Islet precursor cell (in vitro differentiated cells): Measurements from ENCODE around the gene ADAMTS15.

ENCODE experiments used
- DNase-seq: peaks from one replicate; pipeline ENCODE4 v3.0.0-alpha.2; 2018

The ADAMTS15 gene

DNA sequence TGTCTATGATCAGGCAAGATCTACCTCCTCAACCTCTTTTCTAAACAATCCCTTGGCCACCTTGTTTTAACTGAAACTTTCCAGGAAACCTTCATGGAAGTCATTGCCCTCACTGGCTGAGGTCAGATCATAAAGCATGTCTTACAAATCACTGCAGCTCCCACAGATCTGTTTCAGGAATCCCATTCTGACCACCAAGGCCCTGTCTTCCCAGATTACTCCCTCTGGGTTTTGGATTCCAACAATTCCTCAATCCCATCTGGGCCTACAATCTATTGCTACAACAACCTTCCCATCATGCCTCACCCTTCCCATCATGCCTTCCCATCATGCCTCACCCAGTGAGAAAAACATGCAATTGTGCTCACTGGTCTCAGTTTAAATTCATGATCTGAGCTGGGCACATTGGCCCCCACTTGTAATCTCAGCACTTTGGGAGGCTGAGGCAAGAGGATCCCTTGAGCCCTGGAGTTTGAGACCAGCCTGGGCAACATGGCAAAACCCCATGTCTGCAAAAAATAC, 15.9 kb downstream of the ADAMTS15 start:
- no peak for DNase-seq

DNA sequence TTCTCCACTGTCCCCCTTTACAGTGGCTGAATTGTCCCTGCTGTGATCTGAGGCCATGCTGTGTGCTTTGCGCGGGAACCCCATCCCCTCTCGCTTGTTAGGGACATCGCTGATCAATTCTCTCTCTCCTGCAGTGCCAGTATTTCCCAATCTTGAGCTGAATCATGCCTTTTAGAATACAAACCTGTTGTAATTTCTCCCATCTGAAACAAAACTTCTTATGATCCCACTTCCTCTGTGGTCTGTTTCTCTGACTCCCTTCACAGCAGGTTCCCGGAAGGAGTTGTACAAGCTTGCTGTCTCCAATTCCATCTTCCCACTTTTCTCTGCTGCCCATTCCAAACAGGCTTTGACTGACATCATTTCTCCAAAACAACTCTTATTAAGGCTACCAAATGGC, 16.8 kb downstream of the ADAMTS15 start:
- DNase-seq: no peak

DNA sequence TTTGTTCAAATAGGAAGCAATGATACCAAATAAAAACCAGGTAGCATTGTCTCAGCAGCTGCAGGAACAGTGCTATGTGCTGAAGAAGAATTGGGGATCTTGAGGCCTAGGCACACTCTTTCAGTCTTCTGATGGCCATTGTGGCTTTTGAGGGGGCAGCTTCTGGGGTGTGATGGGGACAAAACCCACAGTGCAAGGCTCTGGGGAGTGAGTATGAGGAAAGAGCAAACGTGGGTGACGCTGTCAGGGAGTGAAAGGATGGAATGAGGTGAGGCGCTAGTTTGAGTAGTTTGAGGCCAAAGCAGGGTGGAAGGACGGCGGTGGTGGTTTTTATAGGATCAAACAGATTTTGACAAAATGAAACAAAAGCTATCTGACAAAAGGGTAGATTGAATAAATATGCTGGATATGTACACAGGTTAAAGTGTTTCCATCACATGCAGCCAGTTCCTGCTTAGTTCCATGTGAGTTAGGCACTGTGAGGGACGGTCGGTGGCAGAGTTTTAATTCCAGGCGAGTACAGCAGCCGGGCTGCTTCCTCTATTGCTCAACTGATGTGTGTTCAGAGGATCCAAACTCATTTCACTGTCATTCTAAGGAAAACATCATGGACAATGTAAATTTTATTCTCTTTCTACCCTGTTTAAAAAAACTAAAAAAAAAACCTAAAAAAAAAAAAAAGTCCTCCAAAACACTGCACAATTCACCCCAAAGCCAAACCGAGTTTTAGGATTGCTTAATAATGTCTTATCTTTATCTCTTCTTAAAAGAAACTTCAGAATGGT, 18.9 kb downstream of the ADAMTS15 start:
- DNase-seq: no peak

DNA sequence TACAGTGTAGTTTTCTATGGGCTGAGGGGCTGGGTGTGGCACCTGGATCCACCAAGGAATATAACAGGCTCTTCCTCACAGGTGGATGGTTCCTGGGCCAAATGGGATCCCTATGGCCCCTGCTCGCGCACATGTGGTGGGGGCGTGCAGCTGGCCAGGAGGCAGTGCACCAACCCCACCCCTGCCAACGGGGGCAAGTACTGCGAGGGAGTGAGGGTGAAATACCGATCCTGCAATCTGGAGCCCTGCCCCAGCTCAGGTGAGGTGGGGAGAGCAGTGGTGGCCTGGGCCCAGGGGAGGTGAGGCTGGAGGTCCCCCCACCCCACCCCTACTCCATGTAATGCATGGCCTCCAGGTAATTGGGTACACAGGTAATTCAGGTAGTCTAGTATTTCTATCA, 20.7 kb downstream of the ADAMTS15 start:
- no peak for DNase-seq

DNA sequence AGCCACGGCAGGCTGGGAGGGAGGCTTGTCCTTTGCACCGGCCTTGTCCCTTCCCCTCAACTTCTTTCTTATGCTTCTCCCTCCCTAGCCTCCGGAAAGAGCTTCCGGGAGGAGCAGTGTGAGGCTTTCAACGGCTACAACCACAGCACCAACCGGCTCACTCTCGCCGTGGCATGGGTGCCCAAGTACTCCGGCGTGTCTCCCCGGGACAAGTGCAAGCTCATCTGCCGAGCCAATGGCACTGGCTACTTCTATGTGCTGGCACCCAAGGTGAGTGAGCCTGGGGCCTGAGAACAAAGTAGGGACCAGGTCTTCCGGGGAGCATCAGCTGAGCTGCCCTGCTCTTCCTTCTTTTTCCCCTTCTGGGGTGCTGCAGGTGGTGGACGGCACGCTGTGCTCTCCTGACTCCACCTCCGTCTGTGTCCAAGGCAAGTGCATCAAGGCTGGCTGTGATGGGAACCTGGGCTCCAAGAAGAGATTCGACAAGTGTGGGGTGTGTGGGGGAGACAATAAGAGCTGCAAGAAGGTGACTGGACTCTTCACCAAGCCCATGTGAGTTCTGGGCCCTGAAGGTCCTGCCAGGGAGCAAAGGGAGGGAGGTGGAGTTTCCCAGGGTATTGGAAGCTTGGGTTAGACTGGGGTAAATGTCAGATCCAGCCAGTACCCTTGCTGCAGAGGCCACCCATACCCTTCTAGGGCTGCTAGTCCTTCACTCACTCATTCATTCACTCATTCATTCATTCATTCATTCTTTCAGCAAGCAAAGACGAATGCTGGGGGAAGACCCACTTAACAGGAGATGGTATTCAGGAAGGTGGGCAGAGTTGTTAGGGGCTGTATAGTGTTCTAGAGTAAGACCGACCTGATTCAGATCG, 22.6 kb downstream of the ADAMTS15 start:
- DNase-seq: peak; percentile 38

DNA sequence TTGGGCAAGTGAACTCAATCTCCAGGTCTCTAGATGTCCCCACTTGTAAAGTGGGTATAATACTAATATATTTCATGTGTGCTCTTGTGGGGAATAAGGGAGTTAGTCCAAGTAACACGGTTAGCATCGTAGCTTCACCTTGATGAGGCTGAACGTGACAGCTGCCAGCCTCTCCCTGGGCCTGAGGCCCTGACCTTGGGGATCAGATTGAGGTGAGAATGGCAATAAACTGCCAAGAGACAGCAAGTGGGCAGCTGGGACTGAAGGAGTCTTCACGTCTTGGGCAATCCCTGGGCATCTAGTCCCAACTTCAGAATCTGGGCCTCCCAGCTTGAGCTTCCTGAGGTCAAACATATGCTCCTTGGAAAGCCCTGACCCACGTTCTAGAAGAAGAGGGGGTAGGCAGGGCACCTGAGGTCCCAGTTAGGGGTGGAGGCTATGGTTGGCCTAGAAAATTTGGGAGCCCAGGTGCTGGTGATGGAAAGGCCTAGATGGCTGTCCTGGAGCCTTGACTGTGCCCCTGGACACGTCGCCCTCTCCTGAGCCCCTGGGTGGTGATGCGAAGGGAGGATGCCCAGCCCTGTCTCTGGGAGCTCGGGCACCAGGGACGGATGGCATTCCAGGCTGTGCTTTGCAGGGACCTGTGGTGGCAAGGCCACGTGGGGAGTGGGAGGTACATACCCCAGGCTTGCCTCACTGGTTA, 23.4 kb downstream of the ADAMTS15 start:
- DNase-seq: peak; percentile 35

DNA sequence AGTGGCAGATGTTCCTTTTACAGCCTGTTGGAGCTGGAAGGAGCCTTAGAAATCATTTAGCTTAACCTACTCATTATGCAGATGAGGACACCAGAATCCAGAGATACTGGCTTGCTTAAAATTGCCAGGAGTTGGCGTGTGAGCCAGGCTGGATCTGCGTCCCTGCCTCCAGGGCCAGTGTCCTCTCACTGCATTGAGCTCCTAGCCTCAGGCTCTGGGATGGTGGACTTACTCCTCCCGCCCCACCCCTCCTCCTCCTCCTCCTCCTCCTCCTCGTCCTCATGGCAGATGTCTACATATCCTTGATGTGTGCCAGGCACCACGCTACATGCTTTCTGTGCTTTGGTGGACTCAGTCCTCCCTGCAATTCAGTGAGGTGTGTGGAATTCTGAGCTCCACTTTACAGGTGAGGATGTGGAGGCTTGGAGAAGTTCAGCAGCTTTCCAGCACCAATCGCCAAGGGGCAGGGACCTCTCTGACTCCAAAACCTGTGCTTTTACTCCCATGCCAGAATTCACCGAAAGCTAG, 24.1 kb downstream of the ADAMTS15 start:
- DNase-seq: peak; percentile 40

DNA sequence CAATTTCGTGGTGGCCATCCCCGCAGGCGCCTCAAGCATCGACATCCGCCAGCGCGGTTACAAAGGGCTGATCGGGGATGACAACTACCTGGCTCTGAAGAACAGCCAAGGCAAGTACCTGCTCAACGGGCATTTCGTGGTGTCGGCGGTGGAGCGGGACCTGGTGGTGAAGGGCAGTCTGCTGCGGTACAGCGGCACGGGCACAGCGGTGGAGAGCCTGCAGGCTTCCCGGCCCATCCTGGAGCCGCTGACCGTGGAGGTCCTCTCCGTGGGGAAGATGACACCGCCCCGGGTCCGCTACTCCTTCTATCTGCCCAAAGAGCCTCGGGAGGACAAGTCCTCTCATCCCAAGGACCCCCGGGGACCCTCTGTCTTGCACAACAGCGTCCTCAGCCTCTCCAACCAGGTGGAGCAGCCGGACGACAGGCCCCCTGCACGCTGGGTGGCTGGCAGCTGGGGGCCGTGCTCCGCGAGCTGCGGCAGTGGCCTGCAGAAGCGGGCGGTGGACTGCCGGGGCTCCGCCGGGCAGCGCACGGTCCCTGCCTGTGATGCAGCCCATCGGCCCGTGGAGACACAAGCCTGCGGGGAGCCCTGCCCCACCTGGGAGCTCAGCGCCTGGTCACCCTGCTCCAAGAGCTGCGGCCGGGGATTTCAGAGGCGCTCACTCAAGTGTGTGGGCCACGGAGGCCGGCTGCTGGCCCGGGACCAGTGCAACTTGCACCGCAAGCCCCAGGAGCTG, 24.8 kb downstream of the ADAMTS15 start:
- peak; percentile 49 for DNase-seq

DNA sequence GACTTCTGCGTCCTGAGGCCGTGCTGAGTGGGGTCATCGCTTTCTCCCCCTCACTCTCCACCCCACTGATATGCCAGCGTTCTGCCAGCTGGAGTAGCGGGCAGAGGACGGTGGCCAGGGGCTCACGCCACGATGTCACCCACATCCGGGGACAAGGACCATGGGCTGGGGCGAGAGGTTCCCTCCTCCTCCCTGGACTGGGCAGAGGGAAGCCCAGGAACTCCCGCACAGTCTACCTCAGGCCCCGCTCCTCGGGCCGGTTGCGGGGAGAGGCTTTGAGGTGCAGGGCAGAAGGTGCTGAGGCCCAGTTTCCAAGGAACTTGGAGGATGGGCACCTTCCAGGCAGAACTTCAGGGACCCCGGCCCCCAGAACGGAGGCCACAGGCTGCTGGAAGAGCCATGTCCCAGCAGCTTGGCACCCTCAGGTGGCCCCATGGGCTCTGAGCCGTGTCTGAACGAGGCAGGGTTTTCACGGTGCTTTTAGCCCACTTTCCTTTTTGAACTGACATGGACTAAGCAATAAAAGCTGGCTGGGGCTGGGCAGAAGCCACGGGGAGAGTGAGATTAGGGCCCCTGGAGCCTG, 25.4 kb downstream of the ADAMTS15 start:
- DNase-seq: peak; percentile 29

DNA sequence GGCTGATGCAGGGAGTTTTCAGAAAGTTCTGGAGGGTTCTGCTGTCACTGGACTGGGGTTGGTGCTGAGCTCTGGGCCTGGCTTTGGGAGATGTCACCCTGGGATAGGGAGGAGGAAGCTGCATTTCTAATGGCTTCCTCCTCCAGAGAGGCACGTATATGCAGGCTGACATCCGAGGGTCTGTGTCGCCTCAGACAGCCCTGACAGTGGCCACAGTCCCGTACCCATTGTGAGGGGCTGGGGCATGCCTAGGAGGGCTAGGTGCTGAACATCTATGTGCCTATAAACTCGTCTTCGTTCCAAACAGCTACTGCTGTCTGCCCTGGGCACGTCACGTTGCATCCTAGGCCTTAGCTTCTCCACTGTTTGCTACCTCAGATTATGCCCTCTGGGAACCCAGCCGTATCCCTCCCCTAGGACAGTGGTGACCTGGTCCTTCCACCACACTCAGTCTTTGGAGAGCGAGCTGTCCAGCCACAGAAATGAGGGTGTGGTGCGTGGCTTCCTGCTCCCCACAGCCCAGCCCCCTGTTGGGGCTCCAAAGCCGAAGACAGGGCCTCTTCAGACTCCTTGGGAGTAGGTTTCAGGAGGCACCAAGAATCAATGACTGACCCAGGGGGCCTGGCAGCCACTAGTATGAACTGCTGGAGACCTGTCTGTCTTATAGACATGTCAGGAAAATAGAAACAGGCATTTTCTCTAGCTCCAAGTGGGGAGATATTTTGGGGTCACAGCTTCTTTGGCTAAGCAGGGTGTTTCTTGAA, 26.4 kb downstream of the ADAMTS15 start:
- peak; percentile 32 for DNase-seq

DNA sequence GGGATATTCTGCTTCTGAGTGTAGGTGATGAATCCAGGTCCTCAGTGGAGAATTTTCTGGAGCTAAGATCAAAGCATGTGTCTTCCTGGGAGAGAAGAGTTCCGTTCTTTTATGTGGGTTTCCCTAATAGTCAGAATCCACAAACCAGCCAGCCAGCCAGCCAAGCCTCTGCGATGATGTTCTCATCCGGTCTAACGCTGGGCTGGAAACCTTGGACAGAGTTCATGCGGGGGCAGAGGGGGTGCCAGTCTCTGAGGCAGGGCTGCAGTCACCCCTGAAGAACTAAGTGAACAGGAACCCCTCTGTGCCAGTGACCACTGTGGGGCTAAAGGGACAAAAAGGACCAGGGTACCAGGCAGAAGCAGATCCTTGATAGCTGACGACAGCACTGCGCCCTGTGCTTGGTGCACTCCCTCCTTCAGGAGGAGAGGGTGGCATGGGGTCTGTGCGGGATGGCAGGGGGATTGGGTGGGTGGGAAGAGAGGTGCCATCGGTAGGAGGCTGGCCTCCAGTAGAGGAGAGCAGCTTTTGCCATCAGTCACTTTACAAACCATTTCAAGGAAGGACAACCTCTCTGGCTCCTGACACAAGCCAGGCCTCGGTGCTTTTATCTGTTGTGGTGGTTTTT, 27.1 kb downstream of the ADAMTS15 start:
- DNase-seq: peak; percentile 40

DNA sequence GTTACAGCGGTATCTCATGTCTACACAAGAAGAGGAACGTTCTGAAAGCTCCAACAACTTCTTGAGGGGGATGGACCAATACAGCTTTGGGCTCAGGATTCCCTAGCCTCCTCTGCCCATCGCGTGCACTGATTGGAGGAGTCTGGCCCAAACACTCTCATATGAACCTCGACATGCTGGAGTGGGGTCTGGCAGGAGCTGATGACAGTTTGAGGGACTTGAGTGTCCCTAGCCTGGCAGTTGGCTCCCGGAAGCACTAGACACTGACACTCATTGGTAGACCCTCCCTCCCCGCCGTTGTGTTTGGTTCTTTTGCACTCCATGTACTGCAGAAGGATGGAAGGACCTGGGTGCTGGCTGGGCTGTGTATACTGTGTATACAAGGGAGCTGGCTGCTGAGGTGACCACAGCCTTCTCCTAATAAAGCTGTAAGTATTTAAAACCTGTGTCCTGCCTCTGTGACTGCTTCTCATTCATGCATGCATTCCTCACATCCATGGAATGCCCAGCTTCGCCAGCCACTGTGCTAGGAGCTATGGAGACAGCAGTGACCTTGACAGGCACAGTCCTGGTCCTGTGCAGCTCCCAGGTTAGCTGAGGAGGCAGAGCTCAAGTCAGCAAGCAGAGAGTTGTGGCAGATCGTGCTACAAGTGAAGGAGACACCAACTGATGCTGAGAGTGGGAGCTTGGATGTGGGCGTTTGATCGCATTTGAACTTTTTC, 27.9 kb downstream of the ADAMTS15 start:
- peak; percentile 82 for DNase-seq

DNA sequence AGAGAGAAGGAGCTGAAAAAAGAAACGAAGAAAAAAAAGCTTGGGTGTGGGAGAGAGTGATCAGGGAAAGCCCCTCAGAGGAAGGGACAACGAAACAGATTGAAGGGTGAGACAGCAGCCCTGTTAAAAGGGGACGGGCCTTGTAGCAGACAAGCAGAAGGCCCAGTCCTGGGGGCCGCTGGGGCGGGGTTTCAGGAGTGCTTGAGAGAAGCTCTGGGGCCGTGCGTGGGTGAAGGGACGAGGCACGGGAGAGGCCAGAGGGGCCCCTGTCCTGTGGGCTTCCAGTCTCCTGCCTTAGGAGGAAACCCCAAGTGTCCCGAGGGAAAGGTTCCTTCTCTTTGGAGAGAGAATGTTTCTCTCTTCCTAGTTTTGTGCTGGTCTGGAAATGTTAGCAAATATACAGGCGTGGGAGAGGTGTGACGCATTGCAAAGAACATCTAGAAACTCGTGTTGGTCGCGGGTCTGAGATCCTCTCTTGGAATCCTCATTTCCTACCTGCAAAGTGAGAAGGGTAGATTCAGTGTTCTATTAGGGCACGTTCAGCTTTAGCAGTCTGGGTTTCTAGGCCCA, 28.6 kb downstream of the ADAMTS15 start:
- peak; percentile 50 for DNase-seq

DNA sequence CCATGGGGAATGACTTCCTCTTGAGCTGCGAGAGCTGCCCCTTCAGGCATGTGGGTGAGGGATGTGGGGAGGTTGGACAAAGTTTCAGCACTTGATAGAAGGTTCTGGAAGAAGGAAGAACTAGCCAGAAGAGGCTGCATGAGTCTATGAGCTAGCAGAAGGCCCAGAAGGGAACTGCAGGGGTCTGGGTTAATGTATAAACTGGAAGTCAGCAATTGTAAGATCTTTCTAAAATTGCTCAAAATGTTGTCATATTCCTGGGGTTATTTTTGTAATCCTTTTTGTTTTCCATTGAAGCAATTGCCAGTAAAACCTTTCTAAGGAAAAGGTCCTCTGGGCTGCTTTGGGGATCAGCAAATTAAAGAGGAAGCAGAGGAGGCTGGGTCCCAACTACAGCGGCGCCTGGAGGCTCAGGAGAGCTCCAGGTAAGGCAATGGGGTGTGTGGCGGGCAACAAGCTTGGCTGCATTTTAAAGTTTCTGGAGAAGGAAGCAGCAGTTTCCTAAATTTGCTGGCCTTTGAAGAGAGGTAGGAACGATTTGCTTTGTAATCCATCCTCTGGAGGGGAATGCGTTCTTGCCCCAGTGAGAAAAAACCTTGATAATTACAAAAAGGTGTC, 29.2 kb downstream of the ADAMTS15 start:
- DNase-seq: no peak

DNA sequence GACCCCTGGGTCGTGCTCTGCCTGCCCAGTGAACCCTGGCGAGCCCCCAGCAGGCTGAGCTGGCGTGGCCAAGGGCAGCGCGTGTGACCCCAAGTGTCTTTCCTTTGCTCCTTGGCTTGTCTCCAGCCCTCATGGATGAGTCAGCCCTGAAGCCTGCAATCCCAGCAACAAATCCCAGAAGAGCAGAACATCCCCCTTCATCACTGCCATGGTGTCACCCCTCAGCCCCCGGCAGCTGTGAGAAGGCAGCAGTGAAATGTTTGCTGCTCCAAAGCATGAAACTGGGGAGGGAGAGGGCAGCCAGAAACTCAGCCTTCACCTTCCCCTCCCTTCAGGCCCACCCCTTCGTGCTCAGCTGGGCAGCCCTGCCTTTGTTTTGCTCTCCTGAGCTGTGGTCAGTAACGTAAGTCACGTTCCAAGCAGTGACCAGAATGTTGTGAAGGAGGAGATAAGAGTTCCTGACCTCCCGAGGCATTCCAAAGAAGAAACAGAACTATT, 29.8 kb downstream of the ADAMTS15 start:
- peak; percentile 88 for DNase-seq

DNA sequence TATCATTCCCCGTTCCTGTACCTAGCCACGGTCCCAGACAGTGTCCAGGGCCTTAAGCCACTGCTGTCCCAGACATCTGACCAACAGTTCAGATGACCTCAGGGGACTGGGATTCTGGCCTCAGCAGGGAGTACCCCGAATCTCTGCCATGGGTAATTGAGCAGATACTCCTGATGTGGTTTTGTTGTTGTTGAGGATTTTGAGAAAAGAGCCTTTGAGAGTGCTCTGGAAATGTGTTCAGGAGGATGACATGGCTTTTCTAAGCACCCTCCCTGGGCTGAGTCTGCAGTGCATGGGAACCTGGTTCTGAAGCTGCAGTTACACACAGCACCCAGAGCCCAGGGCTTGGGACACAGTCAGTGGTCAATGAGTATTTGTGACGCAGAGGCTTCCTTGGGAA, 30.4 kb downstream of the ADAMTS15 start:
- DNase-seq: peak; percentile 75

DNA sequence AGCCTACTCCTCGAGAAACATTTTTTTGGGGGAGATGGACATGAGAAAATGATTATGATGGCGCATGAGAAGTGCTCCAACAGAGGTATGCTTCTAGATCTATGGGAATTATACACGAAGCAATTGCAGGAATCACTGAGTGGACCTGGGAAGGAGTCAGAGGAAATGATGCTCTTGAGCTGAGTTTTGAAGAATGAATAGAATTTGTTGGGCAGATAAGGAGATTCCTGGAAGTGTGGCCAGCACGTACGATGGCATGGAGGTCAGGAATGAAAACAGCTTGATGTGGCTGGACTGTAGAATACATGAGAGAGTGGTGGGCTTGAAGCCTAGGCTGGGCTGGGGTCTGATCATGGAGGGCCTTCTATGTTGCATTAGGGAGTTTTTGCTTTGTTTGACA, 31.7 kb downstream of the ADAMTS15 start:
- DNase-seq: peak; percentile 25

DNA sequence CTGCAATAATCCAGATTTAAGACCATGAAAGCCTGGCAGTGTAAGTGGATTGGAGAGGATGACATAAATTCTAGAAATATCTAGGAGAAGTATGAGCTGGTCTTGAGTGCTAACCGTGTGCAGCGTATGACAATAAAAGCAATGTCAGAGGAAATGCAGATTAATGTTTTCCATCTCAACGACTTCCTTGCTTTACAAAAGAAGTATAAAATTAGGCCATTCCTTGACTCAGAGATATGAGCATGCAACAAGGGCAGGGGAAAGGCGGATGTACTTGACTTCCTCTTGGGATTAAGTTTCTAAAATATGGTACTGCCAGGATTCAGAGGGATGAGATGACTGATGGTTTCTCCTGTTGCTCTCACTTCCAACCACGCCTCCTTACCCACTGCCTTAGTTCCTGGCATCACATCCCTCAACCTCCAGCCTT, 32.3 kb downstream of the ADAMTS15 start:
- no peak for DNase-seq

DNA sequence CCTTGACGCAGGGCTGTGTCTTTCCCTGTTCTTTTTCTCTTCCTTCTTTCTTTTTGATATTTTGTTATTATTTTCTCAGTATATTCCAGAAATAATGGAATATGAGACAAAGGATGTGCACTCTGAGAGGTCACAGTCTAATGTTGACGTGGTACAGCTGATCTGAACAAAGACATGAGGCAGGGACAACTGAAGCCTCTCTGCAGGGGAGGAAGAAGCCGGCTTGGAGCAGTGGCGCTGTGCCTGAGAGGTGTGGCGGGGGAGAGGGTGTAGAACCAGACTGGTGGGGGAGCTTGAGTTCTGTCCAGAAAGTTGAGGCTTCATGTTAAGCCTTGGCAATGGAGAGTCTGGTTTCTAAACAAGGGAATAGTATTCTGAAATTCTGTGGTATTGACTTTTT, 34.7 kb downstream of the ADAMTS15 start:
- no peak for DNase-seq
